Stimulated activated CD8-positive, alpha-beta memory T cell treated with anti-CD3 and anti-CD28 coated beads, Interleukin-15, amount 100 ng/mL, for 1 hour (primary cell): ENCODE measurements around the gene RSBN1L.

Source experiments
- DNase-seq: peaks from one replicate; pipeline ENCODE4 v3.0.0-alpha.2; 2020; ENCODE audit warnings: low read depth

RSBN1L gene

GRCh38 chr7:77806425-77806824 lies 110.2 kb downstream of the RSBN1L start:
- DNase-seq = no peak

- DNase-seq = no peak
These were observed 112.3 kb downstream of the RSBN1L start for GRCh38 chr7:77808517-77808916.

- no peak for DNase-seq
These were observed 115.4 kb downstream of the RSBN1L start for GRCh38 chr7:77811516-77812289.

GRCh38 chr7:77812290-77812685 lies 116.0 kb downstream of the RSBN1L start:
- DNase-seq = no peak

GRCh38 chr7:77813180-77813579 lies 116.9 kb downstream of the RSBN1L start:
- DNase-seq = no peak

GRCh38 chr7:77819021-77819420 lies 122.8 kb downstream of the RSBN1L start:
- DNase-seq = no peak

GRCh38 chr7:77820967-77821366 lies 124.7 kb downstream of the RSBN1L start:
- no peak for DNase-seq

GRCh38 chr7:77822269-77822668 lies 126.0 kb downstream of the RSBN1L start:
- DNase-seq = no peak

- DNase-seq = no peak
These were observed 127.5 kb downstream of the RSBN1L start for GRCh38 chr7:77823787-77824186.

- no peak for DNase-seq
These were observed 128.4 kb downstream of the RSBN1L start for GRCh38 chr7:77824636-77825035.

- no peak for DNase-seq
These were observed 128.9 kb downstream of the RSBN1L start for GRCh38 chr7:77825131-77825530.

- DNase-seq = no peak
These were observed 130.0 kb downstream of the RSBN1L start for GRCh38 chr7:77826300-77826699.

- no peak for DNase-seq
These were observed 131.7 kb downstream of the RSBN1L start for GRCh38 chr7:77827999-77828398.

- DNase-seq = no peak
These were observed 134.5 kb downstream of the RSBN1L start for GRCh38 chr7:77830649-77831355.

- DNase-seq = no peak
These were observed 135.2 kb downstream of the RSBN1L start for GRCh38 chr7:77831481-77831880.

GRCh38 chr7:77831953-77832352 lies 135.7 kb downstream of the RSBN1L start:
- no peak for DNase-seq
